ENCODE results near the gene GEMIN7. TPM values are rescaled to one million over a fixed set of nuclear protein-coding genes. Genes with fewer than 3 reads are reported as not detected.

The GEMIN7 gene
- total and polyA plus RNA-seq, 2 of the 13 experiments (the other 11 are each of a cell fraction or from before 2014, with no cell fraction given), result 24.1 to 30.6 TPM

DNA sequence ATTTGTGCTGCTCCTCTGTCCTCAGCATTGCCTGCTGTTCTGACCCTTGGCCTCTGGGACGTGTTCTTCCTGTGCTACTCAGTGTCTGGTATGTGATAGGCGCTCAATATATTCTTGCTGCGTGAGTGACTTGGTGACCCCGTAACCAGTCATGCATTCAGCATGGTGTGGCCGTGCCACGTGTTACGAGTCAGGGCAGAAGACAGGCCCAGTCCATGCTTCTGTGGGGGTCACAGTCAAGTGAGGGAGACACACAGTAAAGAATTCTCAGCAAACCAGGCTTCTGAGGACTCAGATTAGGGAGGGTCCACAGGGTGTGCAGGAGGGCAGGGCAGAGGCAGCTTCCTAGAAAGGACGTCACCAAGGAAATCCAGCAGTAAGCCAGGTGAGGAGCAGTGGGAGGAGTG lies 21.8 kb downstream of the GEMIN7 start:
- in situ Hi-C loops (cut with HindIII; ENCODE audit: extremely low pct_ligation_motif_present, low pct_unique_long_range_greater_than_20kb), result no loop called here
- intact Hi-C loops (cut with micrococcal nuclease; ENCODE audit: unreplicated experiment), result no loop called here
- Histone ChIP-seq H3K4me3 (replicated peaks in 1 of 3; ENCODE audit: insufficient read depth in 1 of 3, low read depth in 2 of 3, low read length in 3 of 3) (no peak overlapping the region), H3K4me1 (ENCODE audit: insufficient read depth, low read length) (peaks cover 100% of the 10 kb centered on the region), H2AFZ (ENCODE audit: low read length) (no peak overlapping the region), H3K9me3 (ENCODE audit: low read length) (no peaks in the 10 kb centered on the region), H4K20me1 (ENCODE audit: insufficient read depth, low read length) (peaks cover 18% of the 10 kb centered on the region), H3K9ac (ENCODE audit: insufficient read depth, low read depth, low read length) (no peak overlapping the region), H3K36me3 (replicated peaks in 1 of 2; ENCODE audit: control insufficient read depth in 1 of 2, insufficient read depth in 2 of 2, low read length in 2 of 2) (peaks cover 0 to 5% of the 10 kb centered on the region in 2 experiments; a peak in 2 of 5 replicates), H3K27me3 (ENCODE audit: control insufficient read depth in 1 of 2, insufficient read depth in 2 of 2, low read length in 2 of 2) (no peaks in the 10 kb centered on the region), H3K27ac (ENCODE audit: extremely low read length, insufficient read depth, low read length) (no peak overlapping the region), H3K4me2 (ENCODE audit: low read depth, low read length) (no peak overlapping the region), H3K79me2 (ENCODE audit: insufficient read depth, low read length) (peaks cover 98% of the 10 kb centered on the region)
- DNase-seq (ENCODE audit: low spot score) (no peak), ATAC-seq (no peak), FAIRE-seq (no peak)
- no TSS peak for BruUV-seq (replicated peaks)
- WGBS (ENCODE audit: low lambda C conversion rate), result 78% methylated on average over 5 of the region's 8 CpGs
- TF ChIP-seq, protein P1, sequence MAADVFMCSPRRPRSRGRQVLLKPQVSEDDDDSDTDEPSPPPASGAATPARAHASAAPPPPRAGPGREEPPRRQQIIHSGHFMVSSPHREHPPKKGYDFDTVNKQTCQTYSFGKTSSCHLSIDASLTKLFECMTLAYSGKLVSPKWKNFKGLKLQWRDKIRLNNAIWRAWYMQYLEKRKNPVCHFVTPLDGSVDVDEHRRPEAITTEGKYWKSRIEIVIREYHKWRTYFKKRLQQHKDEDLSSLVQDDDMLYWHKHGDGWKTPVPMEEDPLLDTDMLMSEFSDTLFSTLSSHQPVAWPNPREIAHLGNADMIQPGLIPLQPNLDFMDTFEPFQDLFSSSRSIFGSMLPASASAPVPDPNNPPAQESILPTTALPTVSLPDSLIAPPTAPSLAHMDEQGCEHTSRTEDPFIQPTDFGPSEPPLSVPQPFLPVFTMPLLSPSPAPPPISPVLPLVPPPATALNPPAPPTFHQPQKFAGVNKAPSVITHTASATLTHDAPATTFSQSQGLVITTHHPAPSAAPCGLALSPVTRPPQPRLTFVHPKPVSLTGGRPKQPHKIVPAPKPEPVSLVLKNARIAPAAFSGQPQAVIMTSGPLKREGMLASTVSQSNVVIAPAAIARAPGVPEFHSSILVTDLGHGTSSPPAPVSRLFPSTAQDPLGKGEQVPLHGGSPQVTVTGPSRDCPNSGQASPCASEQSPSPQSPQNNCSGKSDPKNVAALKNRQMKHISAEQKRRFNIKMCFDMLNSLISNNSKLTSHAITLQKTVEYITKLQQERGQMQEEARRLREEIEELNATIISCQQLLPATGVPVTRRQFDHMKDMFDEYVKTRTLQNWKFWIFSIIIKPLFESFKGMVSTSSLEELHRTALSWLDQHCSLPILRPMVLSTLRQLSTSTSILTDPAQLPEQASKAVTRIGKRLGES (CRISPR knock-in tag; IDR thresholded peaks at IDR 0.05; ENCODE audit: borderline replicate concordance), result no peak
- no peak for TF ChIP-seq DBP (CRISPR knock-in tag; IDR thresholded peaks at IDR 0.05; ENCODE audit: not compliant biosample characterization)
- peak; percentile 36; the same call in 1 of the 2 replicates for TF ChIP-seq ZNF263 (CRISPR knock-in tag; IDR thresholded peaks at IDR 0.05)
- TF ChIP-seq NAIF1 (CRISPR knock-in tag; IDR thresholded peaks at IDR 0.05; ENCODE audit: borderline replicate concordance), result no peak
- TF ChIP-seq ZFAT (CRISPR knock-in tag; conservative IDR thresholded peaks at IDR 0.05), result no peak
- ChIA-PET CTCF (ENCODE audit: low intra/inter-chr PET ratio, low total read pairs) (no interaction called here), POLR2A (no interaction called here)
